Measurements from ENCODE around the gene ABCC1.

The ABCC1 gene

GRCh38 chr16:15947983-15948509 is 1.4 kb upstream of the ABCC1 start:
- no peak for TF ChIP-seq ZFX (IDR thresholded peaks at IDR 0.05)
- TF ChIP-seq, protein P1, sequence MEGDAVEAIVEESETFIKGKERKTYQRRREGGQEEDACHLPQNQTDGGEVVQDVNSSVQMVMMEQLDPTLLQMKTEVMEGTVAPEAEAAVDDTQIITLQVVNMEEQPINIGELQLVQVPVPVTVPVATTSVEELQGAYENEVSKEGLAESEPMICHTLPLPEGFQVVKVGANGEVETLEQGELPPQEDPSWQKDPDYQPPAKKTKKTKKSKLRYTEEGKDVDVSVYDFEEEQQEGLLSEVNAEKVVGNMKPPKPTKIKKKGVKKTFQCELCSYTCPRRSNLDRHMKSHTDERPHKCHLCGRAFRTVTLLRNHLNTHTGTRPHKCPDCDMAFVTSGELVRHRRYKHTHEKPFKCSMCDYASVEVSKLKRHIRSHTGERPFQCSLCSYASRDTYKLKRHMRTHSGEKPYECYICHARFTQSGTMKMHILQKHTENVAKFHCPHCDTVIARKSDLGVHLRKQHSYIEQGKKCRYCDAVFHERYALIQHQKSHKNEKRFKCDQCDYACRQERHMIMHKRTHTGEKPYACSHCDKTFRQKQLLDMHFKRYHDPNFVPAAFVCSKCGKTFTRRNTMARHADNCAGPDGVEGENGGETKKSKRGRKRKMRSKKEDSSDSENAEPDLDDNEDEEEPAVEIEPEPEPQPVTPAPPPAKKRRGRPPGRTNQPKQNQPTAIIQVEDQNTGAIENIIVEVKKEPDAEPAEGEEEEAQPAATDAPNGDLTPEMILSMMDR (conservative IDR thresholded peaks at IDR 0.05), result no peak
- H3K27ac ChIP-seq, result peak overlapping the region; percentile 99; the same call in 1 of the 2 replicates

DNA sequence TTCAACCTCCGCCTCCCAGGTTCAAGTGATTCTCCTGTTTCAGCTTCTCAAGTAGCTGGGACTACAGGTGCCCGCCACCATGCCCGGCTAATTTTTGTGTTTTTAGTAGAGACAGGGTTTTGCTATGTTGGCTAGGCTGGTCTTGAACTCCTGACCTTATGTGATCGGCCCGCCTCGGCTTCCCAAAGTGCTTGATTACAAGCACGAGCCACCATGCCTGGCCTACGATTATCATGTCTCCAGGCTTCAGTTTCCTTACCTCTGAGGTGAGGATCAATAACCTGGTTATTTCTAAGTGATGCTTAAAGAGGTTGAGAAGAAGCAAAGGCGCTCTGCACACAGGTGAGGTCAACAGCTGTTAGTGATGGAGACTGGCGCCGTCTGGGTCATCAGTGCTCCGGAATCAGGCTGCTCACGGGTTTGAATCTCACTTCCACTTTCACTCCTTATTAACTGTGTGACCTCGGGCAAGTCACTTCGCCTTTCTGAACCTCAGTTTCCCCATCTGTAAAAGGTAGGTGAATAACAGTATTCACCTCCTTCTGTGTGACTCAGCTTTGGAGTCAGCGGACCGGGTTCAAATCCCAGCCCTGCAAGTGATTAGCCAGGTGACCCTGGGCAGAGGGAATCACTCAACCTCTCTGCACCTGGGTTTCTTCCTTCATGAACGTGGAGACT is 745 bp upstream of the ABCC1 start:
- TF ChIP-seq, protein P1 (conservative IDR thresholded peaks at IDR 0.05), result no peak
- TF ChIP-seq ZFX (IDR thresholded peaks at IDR 0.05), result no peak
- H3K27ac ChIP-seq, result peak overlapping the region; percentile 99

DNA sequence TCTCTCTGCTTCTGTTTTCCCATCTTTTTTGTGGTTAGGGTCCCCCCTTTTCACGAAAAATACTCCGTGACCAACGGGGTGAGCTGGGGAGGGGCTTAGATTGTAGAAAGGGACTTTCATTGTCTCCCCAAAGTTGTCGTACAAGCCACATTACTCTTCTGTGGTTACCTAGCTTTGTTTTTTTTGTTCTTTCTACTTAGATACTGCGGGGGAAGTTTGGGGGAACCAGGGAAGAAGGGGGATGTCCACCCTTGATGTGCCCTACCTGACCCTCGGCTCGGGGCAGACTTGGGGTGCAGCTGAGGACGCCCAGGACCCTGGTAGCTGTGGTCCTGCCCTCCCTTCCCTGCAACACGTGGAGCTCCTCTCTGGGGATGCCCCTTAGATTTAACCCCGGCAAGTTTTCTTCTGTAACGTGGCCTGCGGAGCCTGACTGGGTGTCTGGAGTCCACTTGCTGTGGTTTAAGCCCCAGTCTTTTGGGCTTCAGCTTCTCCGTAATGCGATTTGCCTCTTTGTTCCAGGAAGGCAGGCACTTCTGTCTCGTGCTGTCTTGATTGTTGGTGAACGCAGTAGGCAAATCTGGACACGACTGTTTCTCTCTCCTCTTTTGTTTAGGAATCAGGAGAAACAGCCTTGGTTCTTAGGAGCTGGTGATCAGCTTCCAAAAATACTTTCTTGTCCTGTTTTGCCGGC is 892 bp downstream of the ABCC1 start:
- no peak for TF ChIP-seq ZFX (IDR thresholded peaks at IDR 0.05)
- TF ChIP-seq, protein P1 (conservative IDR thresholded peaks at IDR 0.05), result no peak
- peak overlapping the region; percentile 99 for H3K27ac ChIP-seq

DNA sequence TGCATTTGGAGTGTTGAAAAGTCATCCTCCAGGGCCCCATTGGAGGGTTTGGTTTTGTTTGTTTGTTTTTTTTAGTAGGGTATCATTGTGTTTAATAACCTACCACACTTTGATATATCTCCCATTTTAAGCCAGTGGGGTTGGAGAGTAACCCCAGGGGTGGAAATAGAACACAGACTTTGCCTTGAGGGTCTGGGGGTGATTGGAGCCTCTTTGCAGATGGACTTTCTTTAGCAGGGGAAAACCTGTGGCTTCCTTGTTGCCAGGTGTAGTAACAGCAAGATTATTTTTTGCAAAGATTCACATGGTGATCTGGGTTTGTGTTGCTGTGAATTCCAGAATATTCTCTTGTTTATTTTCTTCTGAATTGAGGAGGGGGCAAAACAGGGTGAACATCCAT is 1.5 kb downstream of the ABCC1 start:
- TF ChIP-seq, protein P1 (conservative IDR thresholded peaks at IDR 0.05), result no peak
- TF ChIP-seq ZFX (IDR thresholded peaks at IDR 0.05), result no peak

GRCh38 chr16:15951852-15952251 is 2.4 kb downstream of the ABCC1 start:
- peak overlapping the region; percentile 40 for H3K27ac ChIP-seq
- TF ChIP-seq, protein P1 (conservative IDR thresholded peaks at IDR 0.05), result no peak
- no peak for TF ChIP-seq ZFX (IDR thresholded peaks at IDR 0.05)

More for the DNA sequence above, 1.5 kb downstream of the ABCC1 start:
- peak overlapping the region; percentile 99 for H3K27ac ChIP-seq

- H3K27ac ChIP-seq, result peak overlapping the region; percentile 40
- TF ChIP-seq, protein P1 (conservative IDR thresholded peaks at IDR 0.05), result no peak
- no peak for TF ChIP-seq ZFX (IDR thresholded peaks at IDR 0.05)
Measured at GRCh38 chr16:15952265-15952711, 2.9 kb downstream of the ABCC1 start.

- H3K27ac ChIP-seq, result no peak overlapping the region
- TF ChIP-seq ZFX (IDR thresholded peaks at IDR 0.05), result no peak
- TF ChIP-seq, protein P1 (conservative IDR thresholded peaks at IDR 0.05), result no peak
Measured at GRCh38 chr16:15953477-15953876, 4.1 kb downstream of the ABCC1 start.
